Liver (tissue), 9 donors: Measurements from ENCODE around the gene ECT2. TPM values are rescaled to one million over a fixed set of nuclear protein-coding genes. Genes with fewer than 3 reads are reported as not detected.

Experiments
- DNase-seq: peaks from one replicate; pipeline ENCODE4 v3.0.0-alpha.2; 2017; ENCODE audit warnings: low spot score
- H3K27ac ChIP-seq, 2 donors: one replicate each; pipeline ENCODE4 v1.7.0; 2013; ENCODE audit warnings: inconsistent platforms in 2 of 2, low read length in 2 of 2, control low read depth in 1 of 2, low read depth in 1 of 2, mild to moderate bottlenecking in 1 of 2
- H3K27me3 ChIP-seq, 4 donors: one replicate each; pipeline versions ENCODE4 v1.6.1 to v1.7.0; 2013; ENCODE audit warnings: low read length in 3 of 4, inconsistent platforms in 1 of 4, mild to moderate bottlenecking in 1 of 4, moderate library complexity in 1 of 4; ENCODE audit not compliant: control insufficient read depth in 4 of 4, insufficient read depth in 4 of 4
- H3K36me3 ChIP-seq, 4 donors: one replicate each; pipeline versions ENCODE4 v1.6.1 to v1.7.0; 2013; ENCODE audit warnings: low read length in 3 of 4, mild to moderate bottlenecking in 3 of 4, low read depth in 1 of 4, moderate library complexity in 1 of 4; ENCODE audit not compliant: control insufficient read depth in 4 of 4, insufficient read depth in 3 of 4
- H3K4me1 ChIP-seq, 4 donors: one replicate each; pipeline versions ENCODE4 v1.6.1 to v1.7.0; 2013; ENCODE audit warnings: low read length in 3 of 4, mild to moderate bottlenecking in 3 of 4, moderate library complexity in 1 of 4; ENCODE audit not compliant: control insufficient read depth in 4 of 4, insufficient read depth in 4 of 4
- H3K4me3 ChIP-seq, 3 donors: one replicate each; pipeline versions ENCODE4 v1.6.1 to v1.7.0; 2013; ENCODE audit warnings: low read length in 3 of 3, control low read depth in 1 of 3, low read depth in 1 of 3, mild to moderate bottlenecking in 1 of 3
- H3K9ac ChIP-seq, 2 donors: one replicate each; pipeline ENCODE4 v1.7.0; 2013; ENCODE audit warnings: low read length in 2 of 2, mild to moderate bottlenecking in 2 of 2, moderate library complexity in 2 of 2, control low read depth in 1 of 2, low read depth in 1 of 2
- H3K9me3 ChIP-seq, 4 donors: one replicate each; pipeline versions ENCODE4 v1.6.1 to v1.7.0; 2013; ENCODE audit warnings: low read length in 3 of 4; ENCODE audit not compliant: control insufficient read depth in 4 of 4
- ATF3 ChIP-seq: IDR thresholded peaks from 2 replicates; pipeline ENCODE4 v1.6.1; 2016; ENCODE audit warnings: antibody characterized with exemption
- CTCF ChIP-seq: fragments of 150-350 bp; IDR thresholded peaks from 2 replicates; pipeline ENCODE4 v1.5.1; 2017; ENCODE audit warnings: improper control_type of control experiment, low read depth, low read length; ENCODE audit not compliant: missing input control
- EGR1 ChIP-seq, 2 donors: IDR thresholded peaks; 2 replicates each; pipeline ENCODE4 v1.6.1; 2016 to 2018; ENCODE audit warnings: antibody characterized with exemption in 2 of 2, low read depth in 2 of 2
- GABPA ChIP-seq, 2 donors: IDR thresholded peaks in 1 of 2; conservative IDR thresholded peaks in 1 of 2; 2 replicates each; pipeline ENCODE4 v1.6.1; 2016; ENCODE audit warnings: antibody characterized with exemption in 2 of 2, mild to moderate bottlenecking in 1 of 2, moderate library complexity in 1 of 2
- HNF4G ChIP-seq: IDR thresholded peaks from 2 replicates; pipeline ENCODE4 v1.6.1; 2016; ENCODE audit warnings: antibody characterized with exemption
- JUND ChIP-seq, 2 donors: IDR thresholded peaks; 2 replicates each; pipeline ENCODE4 v1.6.1; 2016; ENCODE audit warnings: antibody characterized with exemption in 2 of 2
- MAX ChIP-seq: IDR thresholded peaks from 2 replicates; pipeline ENCODE4 v1.6.1; 2016; ENCODE audit warnings: antibody characterized with exemption
- NR2F2 ChIP-seq: IDR thresholded peaks from 2 replicates; pipeline ENCODE4 v1.6.1; 2016; ENCODE audit warnings: antibody characterized with exemption
- SP1 ChIP-seq: IDR thresholded peaks from 2 replicates; pipeline ENCODE4 v1.6.1; 2018; ENCODE audit warnings: antibody characterized with exemption, mild to moderate bottlenecking
- TAF1 ChIP-seq: conservative IDR thresholded peaks from 2 replicates; pipeline ENCODE4 v1.6.1; 2016; ENCODE audit warnings: antibody characterized with exemption, mild to moderate bottlenecking
- YY1 ChIP-seq: IDR thresholded peaks from 2 replicates; pipeline ENCODE4 v1.6.1; 2016; ENCODE audit warnings: antibody characterized with exemption, mild to moderate bottlenecking
- ZBTB33 ChIP-seq: IDR thresholded peaks from 2 replicates; pipeline ENCODE4 v1.6.1; 2016; ENCODE audit warnings: antibody characterized with exemption
- WGBS: extraction: QIAGEN DNeasy Blood & Tissue Kit; methylation state at CpG from one replicate; pipeline ENCODE4 v1.1.7; 2013; 5-methylcytosine and 5-hydroxymethylcytosine counted together
- polyA plus RNA-seq, 2 donors: library from polyadenylated mRNA; stranded (reverse) in 1 of 2; unstranded in 1 of 2; fragments of 200-250 nt in 1 of 2; fragments of >200 nt in 1 of 2; fragmentation: Nextera tagmentation in 1 of 2; extraction: Ambion mirVana in 1 of 2; gene quantifications; one replicate each; pipeline versions ENCODE4 v1.2.1 to v1.2.3, GENCODE V29; 2013 to 2015
- total RNA-seq, 2 donors: library from RNA; depleted of rRNA; stranded (reverse); fragments of >200 nt; gene quantifications; one replicate each; pipeline ENCODE4 v1.2.3, GENCODE V29; 2014
- donor health status: healthy.
- donor health status: healthy.
- donor health status: healthy.
- donor health status: healthy.
- donor health status: healthy.

The ECT2 gene
- total and polyA plus RNA-seq, 4 donors: 1.5 to 32.4 (median 2.6) TPM

- Histone ChIP-seq H3K27me3 (peaks cover 0 to 4% (median 0%) of the 10 kb centered on the region in 4 donors), H3K9me3 (no peaks in the 10 kb centered on the region), H3K4me1 (no peaks in the 10 kb centered on the region), H3K36me3 (no peaks in the 10 kb centered on the region), H3K4me3 (no peak overlapping the region), H3K9ac (no peak overlapping the region), H3K27ac (no peak overlapping the region)
- no peak for DNase-seq
- TF ChIP-seq SP1 (no peak), GABPA (IDR thresholded peaks at IDR 0.05 in 1 of 2, conservative IDR thresholded peaks at IDR 0.05 in 1 of 2) (no peak), EGR1 (IDR thresholded peaks at IDR 0.05; ENCODE audit: low read depth in 2 of 2) (no peak), MAX (no peak), TAF1 (no peak), ZBTB33 (no peak), HNF4G (no peak), NR2F2 (no peak), CTCF (no peak)
- WGBS: 39% methylated on average over 4 of the region's 4 CpGs
These were observed 90.4 kb downstream of the ECT2 start for GRCh38 chr3:172840913-172841312.

- TF ChIP-seq JUND (IDR thresholded peaks at IDR 0.05) (no peak), GABPA (IDR thresholded peaks at IDR 0.05 in 1 of 2, conservative IDR thresholded peaks at IDR 0.05 in 1 of 2) (no peak)
- H3K4me3 ChIP-seq: no peak overlapping the region
- no peaks in the 10 kb centered on the region for H3K9me3 ChIP-seq
- H3K27ac ChIP-seq: no peak overlapping the region
- DNase-seq: no peak
- no peak overlapping the region for H3K9ac ChIP-seq
- H3K27me3 ChIP-seq: no peaks in the 10 kb centered on the region
- no peaks in the 10 kb centered on the region for H3K36me3 ChIP-seq
- H3K4me1 ChIP-seq: no peaks in the 10 kb centered on the region
- WGBS: 73% methylated on average over 4 of the region's 4 CpGs
These were observed 93.9 kb downstream of the ECT2 start for GRCh38 chr3:172844428-172844827.

- H3K27ac ChIP-seq: no peak overlapping the region
- no peaks in the 10 kb centered on the region for H3K27me3 ChIP-seq
- H3K36me3 ChIP-seq: no peaks in the 10 kb centered on the region
- DNase-seq: no peak
- H3K9me3 ChIP-seq: no peaks in the 10 kb centered on the region
- H3K9ac ChIP-seq: no peak overlapping the region
- H3K4me3 ChIP-seq: no peak overlapping the region
- TF ChIP-seq TAF1 (no peak), ATF3 (no peak), YY1 (no peak), SP1 (no peak)
- 68% methylated on average over 4 of the region's 4 CpGs for WGBS
- no peaks in the 10 kb centered on the region for H3K4me1 ChIP-seq
These were observed 95.6 kb downstream of the ECT2 start for GRCh38 chr3:172846103-172846561.
